Breast epithelium (tissue), 3 donors: Measurements from ENCODE around the gene RHOH.

ENCODE experiments used
- POLR2AphosphoS5 ChIP-seq, 3 donors: sonication (generic); formaldehyde crosslinking; IDR thresholded peaks; one replicate each; pipeline ENCODE4 v1.6.1; 2017; ENCODE audit warnings: antibody characterized with exemption in 3 of 3
- TF ChIP-seq, protein P1 (sequence below), 3 donors: fragments of 450-650 bp; IDR thresholded peaks; one replicate each; pipeline ENCODE4 v1.5.1; 2016 to 2017; ENCODE audit warnings: antibody characterized with exemption in 3 of 3, mild to moderate bottlenecking in 3 of 3, moderate library complexity in 3 of 3

- TF ChIP-seq, protein P1, sequence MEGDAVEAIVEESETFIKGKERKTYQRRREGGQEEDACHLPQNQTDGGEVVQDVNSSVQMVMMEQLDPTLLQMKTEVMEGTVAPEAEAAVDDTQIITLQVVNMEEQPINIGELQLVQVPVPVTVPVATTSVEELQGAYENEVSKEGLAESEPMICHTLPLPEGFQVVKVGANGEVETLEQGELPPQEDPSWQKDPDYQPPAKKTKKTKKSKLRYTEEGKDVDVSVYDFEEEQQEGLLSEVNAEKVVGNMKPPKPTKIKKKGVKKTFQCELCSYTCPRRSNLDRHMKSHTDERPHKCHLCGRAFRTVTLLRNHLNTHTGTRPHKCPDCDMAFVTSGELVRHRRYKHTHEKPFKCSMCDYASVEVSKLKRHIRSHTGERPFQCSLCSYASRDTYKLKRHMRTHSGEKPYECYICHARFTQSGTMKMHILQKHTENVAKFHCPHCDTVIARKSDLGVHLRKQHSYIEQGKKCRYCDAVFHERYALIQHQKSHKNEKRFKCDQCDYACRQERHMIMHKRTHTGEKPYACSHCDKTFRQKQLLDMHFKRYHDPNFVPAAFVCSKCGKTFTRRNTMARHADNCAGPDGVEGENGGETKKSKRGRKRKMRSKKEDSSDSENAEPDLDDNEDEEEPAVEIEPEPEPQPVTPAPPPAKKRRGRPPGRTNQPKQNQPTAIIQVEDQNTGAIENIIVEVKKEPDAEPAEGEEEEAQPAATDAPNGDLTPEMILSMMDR (IDR thresholded peaks at IDR 0.05): no peak
- no peak for TF ChIP-seq POLR2AphosphoS5 (IDR thresholded peaks at IDR 0.05)
Observed at GRCh38 chr4:40264995-40265909, 68.4 kb downstream of the RHOH start.
